GM23338 (cell line): ENCODE measurements around the gene FLT1. TPM values are rescaled to one million over a fixed set of nuclear protein-coding genes. Genes with fewer than 3 reads are reported as not detected.

Experiments used
- ATAC-seq: fragments of 200-7000 bp; cut with Tn5 transposase; 3 replicates; pipeline ENCODE4 v1.9.1; 2020
- DNase-seq: peaks from one replicate; pipeline ENCODE4 v3.0.0-alpha.2; 2015; ENCODE audit warnings: low spot score
- H2AFZ ChIP-seq: fragments of 200-600 bp; sonication (generic); 2 replicates; pipeline ENCODE4 v1.8.0; 2016; ENCODE audit warnings: antibody characterized with exemption, mild to moderate bottlenecking, moderate library complexity
- H3F3A ChIP-seq: fragments of 200-600 bp; sonication (generic); replicated peaks from 2 replicates; pipeline ENCODE4 v1.8.0; 2017; ENCODE audit warnings: antibody characterized with exemption, mixed run types, low read depth
- H3K27ac ChIP-seq: fragments of 200-600 bp; sonication (generic); 2 replicates; pipeline ENCODE4 v1.6.1; 2016; ENCODE audit warnings: low read depth
- H3K27me3 ChIP-seq: fragments of 200-600 bp; sonication (generic); 2 replicates; pipeline ENCODE4 v1.8.0; 2016; ENCODE audit warnings: mild to moderate bottlenecking, mixed run types, moderate library complexity; ENCODE audit not compliant: insufficient read depth
- H3K36me3 ChIP-seq: fragments of 200-600 bp; sonication (generic); 2 replicates; pipeline ENCODE4 v1.8.0; 2016; ENCODE audit warnings: mild to moderate bottlenecking; ENCODE audit not compliant: insufficient read depth
- H3K4me1 ChIP-seq: fragments of 200-600 bp; sonication (generic); 2 replicates; pipeline ENCODE4 v1.8.0; 2016; ENCODE audit warnings: mild to moderate bottlenecking, moderate library complexity; ENCODE audit not compliant: insufficient read depth
- H3K4me2 ChIP-seq: fragments of 200-600 bp; sonication (generic); 2 replicates; pipeline ENCODE4 v1.7.1; 2017; ENCODE audit warnings: mixed run types
- H3K4me3 ChIP-seq: fragments of 200-600 bp; sonication (generic); 2 replicates; pipeline ENCODE4 v1.6.1; 2016; ENCODE audit warnings: mixed run types
- H3K79me2 ChIP-seq: fragments of 200-600 bp; sonication (generic); replicated peaks from 2 replicates; pipeline ENCODE4 v1.8.0; 2017; ENCODE audit warnings: mild to moderate bottlenecking; ENCODE audit not compliant: insufficient read depth
- H3K9me2 ChIP-seq: fragments of 200-600 bp; sonication (generic); 2 replicates; pipeline ENCODE4 v1.8.0; 2017; ENCODE audit not compliant: insufficient read depth
- H4K20me1 ChIP-seq: fragments of 200-600 bp; sonication (generic); replicated peaks from 2 replicates; pipeline ENCODE4 v1.8.0; 2017; ENCODE audit warnings: mild to moderate bottlenecking; ENCODE audit not compliant: insufficient read depth
- H3K27ac Mint-ChIP-seq: 2 replicates; pipeline ENCODE4 v1.8.0; 2020; ENCODE audit warnings: inconsistent platforms, mild to moderate bottlenecking, moderate library complexity, mixed read lengths
- H3K27me3 Mint-ChIP-seq: 3 replicates; pipeline ENCODE4 v1.8.0; 2022; ENCODE audit warnings: low read depth, mild to moderate bottlenecking, moderate library complexity, mixed read lengths, inconsistent platforms; ENCODE audit not compliant: insufficient read depth, poor library complexity
- H3K36me3 Mint-ChIP-seq: 3 replicates; pipeline ENCODE4 v1.8.0; 2021; ENCODE audit warnings: low read depth, mild to moderate bottlenecking, inconsistent platforms, moderate library complexity, mixed read lengths
- H3K4me1 Mint-ChIP-seq: 3 replicates; pipeline ENCODE4 v1.8.0; 2020; ENCODE audit warnings: mild to moderate bottlenecking, inconsistent platforms, mixed read lengths
- H3K4me3 Mint-ChIP-seq: 3 replicates; pipeline ENCODE4 v1.8.0; 2021; ENCODE audit warnings: moderate library complexity, mild to moderate bottlenecking, inconsistent platforms, mixed read lengths
- H3K9me3 Mint-ChIP-seq: 3 replicates; pipeline ENCODE4 v1.8.0; 2020; ENCODE audit warnings: moderate library complexity, mild to moderate bottlenecking, inconsistent platforms, mixed read lengths
- CREB1 ChIP-seq: fragments of 250-450 bp; sonication (Bioruptor Pico); IDR thresholded peaks from 2 replicates; pipeline ENCODE4 v1.5.0; 2020; ENCODE audit warnings: low read depth, mild to moderate bottlenecking, moderate library complexity
- CTCF ChIP-seq, 2 experiments: fragments of 200-600 bp in 1 of 2; sonication (generic) in 1 of 2; conservative IDR thresholded peaks; 2 replicates each; pipeline versions ENCODE4 v1.5.1 to v1.6.1; 2016 to 2017; ENCODE audit warnings: antibody characterized with exemption in 2 of 2, low read depth in 2 of 2, mild to moderate bottlenecking in 2 of 2, moderate library complexity in 1 of 2
- EZH2phosphoT487 ChIP-seq: fragments of 200-600 bp; sonication (generic); IDR thresholded peaks from one replicate; pipeline ENCODE4 v1.8.1; 2018; ENCODE audit warnings: antibody characterized with exemption; ENCODE audit not compliant: unreplicated experiment
- JUNB ChIP-seq: IDR thresholded peaks from one replicate; pipeline ENCODE4 v1.6.1; 2016; ENCODE audit warnings: antibody characterized with exemption; ENCODE audit not compliant: unreplicated experiment
- NANOG ChIP-seq: IDR thresholded peaks from 2 replicates; pipeline ENCODE4 v1.6.1; 2016; ENCODE audit warnings: antibody characterized with exemption, borderline replicate concordance
- POLR2AphosphoS5 ChIP-seq: IDR thresholded peaks from 2 replicates; pipeline ENCODE4 v1.6.1; 2016; ENCODE audit warnings: antibody characterized with exemption, low read depth
- STAT1 ChIP-seq: IDR thresholded peaks from one replicate; pipeline ENCODE4 v1.6.1; 2016; ENCODE audit warnings: antibody characterized with exemption; ENCODE audit not compliant: unreplicated experiment
- ZNF331 ChIP-seq: fragments of 250-450 bp; sonication (Bioruptor Pico); IDR thresholded peaks from 2 replicates; pipeline ENCODE4 v1.5.0; 2020; ENCODE audit warnings: low read depth, mild to moderate bottlenecking, moderate library complexity
- ZNF462 ChIP-seq: fragments of 250-450 bp; sonication (Bioruptor Pico); IDR thresholded peaks from 2 replicates; pipeline ENCODE4 v1.5.0; 2020; ENCODE audit warnings: mild to moderate bottlenecking, moderate library complexity
- polyA plus RNA-seq: library from polyadenylated mRNA; unstranded; fragments of >200 nt; fragmentation: Nextera tagmentation; extraction: Ambion mirVana; gene quantifications from 2 replicates; pipeline ENCODE4 v1.2.1, GENCODE V29; 2016
- total RNA-seq: library from RNA; depleted of rRNA; stranded (reverse); fragments of >200 nt; shearing (Covaris generic); gene quantifications from 2 replicates; pipeline ENCODE4 v1.2.3, GENCODE V29; 2014

FLT1 gene
- total and polyA plus RNA-seq, 2 experiments from 2014 or later = 26.8 to 116 TPM

GRCh38 chr13:28356561-28357021 is 138.3 kb downstream of the FLT1 start:
- ATAC-seq = no peak
- no peaks in the 10 kb centered on the region for H3K27me3 ChIP-seq
- peak overlapping the region; percentile 60; the same call in 1 of the 2 replicates for H3K27ac ChIP-seq
- peaks cover 37% of the 10 kb centered on the region for H3K4me1 ChIP-seq
- H4K20me1 ChIP-seq = no peaks in the 10 kb centered on the region
- no peak overlapping the region for H2AFZ ChIP-seq
- H3K4me1 Mint-ChIP-seq = peaks cover 32% of the 10 kb centered on the region
- no peak overlapping the region for H3K4me2 ChIP-seq
- no peaks in the 10 kb centered on the region for H3K36me3 ChIP-seq
- DNase-seq = no peak
- H3K4me3 ChIP-seq = no peak overlapping the region
- TF ChIP-seq EZH2phosphoT487 (no peak), NANOG (no peak), CTCF (conservative IDR thresholded peaks at IDR 0.05; ENCODE audit: low read depth in 2 of 2) (no peak), STAT1 (no peak), CREB1 (CRISPR knock-in tag) (no peak), ZNF331 (CRISPR knock-in tag) (no peak), ZNF462 (no peak), JUNB (no peak), POLR2AphosphoS5 (no peak)
- no peaks in the 10 kb centered on the region for H3F3A ChIP-seq
- no peaks in the 10 kb centered on the region for H3K9me3 Mint-ChIP-seq
- H3K27me3 Mint-ChIP-seq = no peaks in the 10 kb centered on the region
- no peak overlapping the region for H3K4me3 Mint-ChIP-seq
- H3K27ac Mint-ChIP-seq = no peak overlapping the region
- peaks cover 2% of the 10 kb centered on the region; the same call in 1 of the 2 replicates for H3K9me2 ChIP-seq
- peaks cover 3% of the 10 kb centered on the region; the same call in 2 of the 3 replicates for H3K36me3 Mint-ChIP-seq
- no peaks in the 10 kb centered on the region for H3K79me2 ChIP-seq
